ENCODE measurements around the gene CGB5. TPM values are rescaled to one million over a fixed set of nuclear protein-coding genes. Genes with fewer than 3 reads are reported as not detected.

The CGB5 gene
- total RNA-seq, 2 donors from 2014 or later, result 0.44 TPM; not detected in 1

DNA sequence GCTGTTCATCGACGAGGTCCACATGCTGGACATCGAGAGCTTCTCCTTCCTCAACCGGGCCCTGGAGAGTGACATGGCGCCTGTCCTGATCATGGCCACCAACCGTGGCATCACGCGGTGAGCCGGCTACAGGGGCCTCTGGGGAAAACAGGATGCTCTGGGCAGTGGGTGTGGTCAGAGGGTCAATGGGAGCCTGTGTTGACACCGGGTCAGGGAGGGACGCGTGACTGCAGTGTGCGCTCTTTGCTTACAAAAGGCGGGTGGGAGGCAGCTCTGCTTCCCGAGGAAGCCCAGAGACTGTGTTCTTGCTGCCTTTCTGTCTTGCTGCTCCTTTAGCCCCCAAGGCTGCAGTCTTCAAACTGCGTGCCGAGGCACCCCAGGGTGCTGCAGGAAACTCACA lies 32.5 kb upstream of the CGB5 start:
- peaks cover 45% of the 10 kb centered on the region for H3K36me3 Mint-ChIP-seq (ENCODE audit: low read depth)
- H3K27ac Mint-ChIP-seq, result no peak overlapping the region

DNA sequence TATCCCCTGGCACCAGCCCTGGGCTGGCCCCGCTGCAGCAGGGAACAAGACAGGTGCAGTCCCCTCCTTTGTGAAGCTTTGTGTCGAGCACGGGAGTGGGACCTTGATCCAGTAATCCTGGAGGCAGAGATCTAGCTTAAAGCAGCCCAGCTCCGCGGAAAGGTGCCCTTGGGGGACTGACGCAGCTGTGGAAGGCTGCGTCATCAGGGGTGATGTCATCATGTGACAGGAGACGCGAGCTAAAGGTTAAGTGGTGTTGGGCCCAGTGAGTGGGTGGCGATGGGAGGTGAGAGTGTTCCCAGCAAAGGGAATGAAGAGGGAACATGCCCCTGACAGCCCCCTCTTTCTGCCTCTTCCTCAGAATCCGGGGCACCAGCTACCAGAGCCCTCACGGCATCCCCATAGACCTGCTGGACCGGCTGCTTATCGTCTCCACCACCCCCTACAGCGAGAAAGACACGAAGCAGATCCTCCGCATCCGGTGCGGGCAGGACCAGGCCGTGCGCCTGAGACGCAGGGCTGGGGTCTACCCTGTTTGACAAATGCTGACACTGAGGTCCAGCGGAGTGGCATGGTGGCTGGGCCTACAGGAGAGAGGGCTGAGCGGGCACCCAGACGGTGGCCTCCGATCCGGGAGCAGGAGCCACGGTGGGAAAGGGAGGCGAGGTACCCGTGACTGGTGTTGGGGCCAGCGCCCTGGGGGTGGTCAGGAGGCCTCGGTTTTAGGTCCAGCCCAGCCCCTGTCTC lies 29.4 kb upstream of the CGB5 start:
- H3K4me3 Mint-ChIP-seq, result no peak overlapping the region
- peaks cover 4% of the 10 kb centered on the region for H3K4me1 Mint-ChIP-seq
- Histone ChIP-seq H3K4me1 (ENCODE audit: control insufficient read depth, insufficient read depth, low read length) (no peaks in the 10 kb centered on the region), H3K27me3 (ENCODE audit: control insufficient read depth, insufficient read depth, low read length, poor library complexity, severe bottlenecking) (peaks cover 12% of the 10 kb centered on the region), H3K4me3 (ENCODE audit: low read length) (no peak overlapping the region), H3K36me3 (ENCODE audit: control insufficient read depth, insufficient read depth, low read length) (peaks cover 12% of the 10 kb centered on the region), H3K27ac (ENCODE audit: low read depth, low read length) (no peak overlapping the region), H3K9ac (ENCODE audit: extremely low read depth, low read length, poor library complexity, severe bottlenecking) (no peak overlapping the region), H3K9me3 (ENCODE audit: control insufficient read depth, low read length) (no peaks in the 10 kb centered on the region)
- peaks cover 14% of the 10 kb centered on the region for H3K27me3 Mint-ChIP-seq (ENCODE audit: insufficient read depth)
- 94 to 95% methylated on average over 20 to 32 of the region's 32 CpGs for WGBS, 2 experiments (ENCODE audit: insufficient coverage in 1 of 2, insufficient read length in 1 of 2)
- peaks cover 36% of the 10 kb centered on the region for H3K36me3 Mint-ChIP-seq (ENCODE audit: low read depth)
- H3K9me3 Mint-ChIP-seq, result no peaks in the 10 kb centered on the region
- TF ChIP-seq, protein P1, sequence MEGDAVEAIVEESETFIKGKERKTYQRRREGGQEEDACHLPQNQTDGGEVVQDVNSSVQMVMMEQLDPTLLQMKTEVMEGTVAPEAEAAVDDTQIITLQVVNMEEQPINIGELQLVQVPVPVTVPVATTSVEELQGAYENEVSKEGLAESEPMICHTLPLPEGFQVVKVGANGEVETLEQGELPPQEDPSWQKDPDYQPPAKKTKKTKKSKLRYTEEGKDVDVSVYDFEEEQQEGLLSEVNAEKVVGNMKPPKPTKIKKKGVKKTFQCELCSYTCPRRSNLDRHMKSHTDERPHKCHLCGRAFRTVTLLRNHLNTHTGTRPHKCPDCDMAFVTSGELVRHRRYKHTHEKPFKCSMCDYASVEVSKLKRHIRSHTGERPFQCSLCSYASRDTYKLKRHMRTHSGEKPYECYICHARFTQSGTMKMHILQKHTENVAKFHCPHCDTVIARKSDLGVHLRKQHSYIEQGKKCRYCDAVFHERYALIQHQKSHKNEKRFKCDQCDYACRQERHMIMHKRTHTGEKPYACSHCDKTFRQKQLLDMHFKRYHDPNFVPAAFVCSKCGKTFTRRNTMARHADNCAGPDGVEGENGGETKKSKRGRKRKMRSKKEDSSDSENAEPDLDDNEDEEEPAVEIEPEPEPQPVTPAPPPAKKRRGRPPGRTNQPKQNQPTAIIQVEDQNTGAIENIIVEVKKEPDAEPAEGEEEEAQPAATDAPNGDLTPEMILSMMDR (conservative IDR thresholded peaks at IDR 0.05), result no peak
- no peak for DNase-seq
- no peak overlapping the region for H3K27ac Mint-ChIP-seq

More for the DNA sequence above, 32.5 kb upstream of the CGB5 start:
- H3K4me1 Mint-ChIP-seq, result no peaks in the 10 kb centered on the region
- H3K27me3 ChIP-seq (ENCODE audit: control insufficient read depth, insufficient read depth, low read length, poor library complexity, severe bottlenecking), result no peaks in the 10 kb centered on the region
- H3K4me1 ChIP-seq (ENCODE audit: control insufficient read depth, insufficient read depth, low read length), result no peaks in the 10 kb centered on the region
- no peak overlapping the region for H3K4me3 ChIP-seq (ENCODE audit: low read length)
- no peak overlapping the region for H3K27ac ChIP-seq (ENCODE audit: low read depth, low read length)
- TF ChIP-seq, protein P1 (conservative IDR thresholded peaks at IDR 0.05), result no peak
- peaks cover 22% of the 10 kb centered on the region for H3K36me3 ChIP-seq (ENCODE audit: control insufficient read depth, insufficient read depth, low read length)
- H3K9me3 ChIP-seq (ENCODE audit: control insufficient read depth, low read length), result no peaks in the 10 kb centered on the region
- no peak overlapping the region for H3K4me3 Mint-ChIP-seq
- H3K9me3 Mint-ChIP-seq, result no peaks in the 10 kb centered on the region
- WGBS, 2 experiments (ENCODE audit: insufficient coverage in 1 of 2, insufficient read length in 1 of 2), result 89 to 92% methylated on average over 8 to 17 of the region's 17 CpGs
- H3K9ac ChIP-seq (ENCODE audit: extremely low read depth, low read length, poor library complexity, severe bottlenecking), result no peak overlapping the region
- DNase-seq, result no peak
- H3K27me3 Mint-ChIP-seq (ENCODE audit: insufficient read depth), result no peaks in the 10 kb centered on the region

DNA sequence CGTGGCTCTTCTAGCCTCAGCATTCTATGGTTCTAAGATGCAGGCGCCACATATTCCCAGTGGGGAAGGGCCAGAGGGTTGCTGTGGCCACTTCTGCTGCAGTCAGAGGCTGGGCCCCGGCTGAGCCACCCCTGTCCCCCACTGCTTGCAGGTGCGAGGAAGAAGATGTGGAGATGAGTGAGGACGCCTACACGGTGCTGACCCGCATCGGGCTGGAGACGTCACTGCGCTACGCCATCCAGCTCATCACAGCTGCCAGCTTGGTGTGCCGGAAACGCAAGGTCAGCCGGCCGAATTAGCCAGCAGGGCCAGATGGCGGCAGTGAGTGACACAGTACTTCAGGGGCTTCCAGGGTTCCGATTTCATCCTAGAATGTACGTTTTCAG lies 28.8 kb upstream of the CGB5 start:
- no peaks in the 10 kb centered on the region for H3K4me1 ChIP-seq (ENCODE audit: control insufficient read depth, insufficient read depth, low read length)
- no peak overlapping the region for H3K27ac ChIP-seq (ENCODE audit: low read depth, low read length)
- no peak overlapping the region for H3K9ac ChIP-seq (ENCODE audit: extremely low read depth, low read length, poor library complexity, severe bottlenecking)
- no peak overlapping the region for H3K4me3 ChIP-seq (ENCODE audit: low read length)
- Mint-ChIP-seq H3K36me3 (ENCODE audit: low read depth) (peaks cover 36% of the 10 kb centered on the region), H3K9me3 (no peaks in the 10 kb centered on the region), H3K27ac (no peak overlapping the region), H3K4me1 (peaks cover 4% of the 10 kb centered on the region), H3K27me3 (ENCODE audit: insufficient read depth) (peaks cover 19% of the 10 kb centered on the region), H3K4me3 (no peak overlapping the region)
- 89 to 94% methylated on average over 12 to 18 of the region's 18 CpGs for WGBS, 2 experiments (ENCODE audit: insufficient coverage in 1 of 2, insufficient read length in 1 of 2)
- H3K36me3 ChIP-seq (ENCODE audit: control insufficient read depth, insufficient read depth, low read length), result peaks cover 12% of the 10 kb centered on the region
- H3K27me3 ChIP-seq (ENCODE audit: control insufficient read depth, insufficient read depth, low read length, poor library complexity, severe bottlenecking), result peaks cover 12% of the 10 kb centered on the region
- no peaks in the 10 kb centered on the region for H3K9me3 ChIP-seq (ENCODE audit: control insufficient read depth, low read length)
- TF ChIP-seq, protein P1 (conservative IDR thresholded peaks at IDR 0.05), result no peak
- no peak for DNase-seq
